Brain microvascular endothelial cell (primary cell): ENCODE data around the gene TMOD1.

Source experiments
- DNase-seq: peaks from one replicate; pipeline ENCODE4 v3.0.0-alpha.2; 2020
- H3K27ac ChIP-seq: fragments of 250-450 bp; sonication (Bioruptor Pico); 2 replicates; pipeline ENCODE4 v1.5.1; 2020; ENCODE audit warnings: mild to moderate bottlenecking, moderate library complexity
- H3K27me3 ChIP-seq: fragments of 250-450 bp; sonication (Bioruptor Pico); replicated peaks from 2 replicates; pipeline ENCODE4 v1.5.1; 2020; ENCODE audit warnings: mild to moderate bottlenecking
- H3K36me3 ChIP-seq: fragments of 250-450 bp; sonication (Bioruptor Pico); replicated peaks from 2 replicates; pipeline ENCODE4 v1.5.1; 2020; ENCODE audit warnings: mild to moderate bottlenecking
- H3K4me3 ChIP-seq: 2 replicates; pipeline ENCODE4 v1.5.1; 2011; ENCODE audit warnings: low read depth, mild to moderate bottlenecking, control low read depth, low read length, moderate library complexity
- in situ Hi-C: cut with HindIII; loops from 2 replicates; pipeline ENCODE4 v1.10.0; 2017; ENCODE audit warnings: low sequenced_read_pairs, low pct_ligation_motif_present
- TF ChIP-seq, protein P1 (sequence below): IDR thresholded peaks from 2 replicates; pipeline ENCODE4 v1.5.1; 2011; ENCODE audit warnings: low read depth, mild to moderate bottlenecking, moderate library complexity, low read length, control low read depth, inconsistent platforms; ENCODE audit errors: missing control alignments

The TMOD1 gene

DNA sequence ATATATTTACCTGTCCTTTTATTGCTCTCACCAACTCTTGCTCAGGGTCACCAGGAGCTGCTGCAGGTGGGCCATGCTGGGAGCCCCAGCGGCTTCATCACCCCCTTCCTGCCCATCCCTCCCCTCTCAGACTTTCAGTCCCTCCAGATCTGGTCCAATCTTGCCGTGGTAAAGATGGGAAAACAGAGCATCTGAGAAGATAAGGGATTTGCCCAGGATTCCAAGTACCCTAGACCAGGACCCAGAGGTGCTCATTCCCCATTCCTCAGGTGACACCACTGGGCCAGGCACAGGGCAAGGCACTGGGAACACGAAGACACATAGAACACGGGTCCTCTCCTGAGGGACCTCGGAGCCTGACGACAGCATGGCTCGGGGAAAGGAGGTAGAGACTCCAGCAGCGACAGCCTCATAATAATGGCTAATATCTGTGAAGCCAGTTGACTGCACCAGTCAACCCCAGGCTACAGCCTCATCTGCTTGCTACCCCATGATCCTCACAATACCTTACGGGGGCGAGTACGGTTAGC, 18.0 kb downstream of the TMOD1 start:
- in situ Hi-C loops, result no loop called here
- H3K27me3 ChIP-seq, result no peaks in the 10 kb centered on the region
- no peak overlapping the region for H3K27ac ChIP-seq

DNA sequence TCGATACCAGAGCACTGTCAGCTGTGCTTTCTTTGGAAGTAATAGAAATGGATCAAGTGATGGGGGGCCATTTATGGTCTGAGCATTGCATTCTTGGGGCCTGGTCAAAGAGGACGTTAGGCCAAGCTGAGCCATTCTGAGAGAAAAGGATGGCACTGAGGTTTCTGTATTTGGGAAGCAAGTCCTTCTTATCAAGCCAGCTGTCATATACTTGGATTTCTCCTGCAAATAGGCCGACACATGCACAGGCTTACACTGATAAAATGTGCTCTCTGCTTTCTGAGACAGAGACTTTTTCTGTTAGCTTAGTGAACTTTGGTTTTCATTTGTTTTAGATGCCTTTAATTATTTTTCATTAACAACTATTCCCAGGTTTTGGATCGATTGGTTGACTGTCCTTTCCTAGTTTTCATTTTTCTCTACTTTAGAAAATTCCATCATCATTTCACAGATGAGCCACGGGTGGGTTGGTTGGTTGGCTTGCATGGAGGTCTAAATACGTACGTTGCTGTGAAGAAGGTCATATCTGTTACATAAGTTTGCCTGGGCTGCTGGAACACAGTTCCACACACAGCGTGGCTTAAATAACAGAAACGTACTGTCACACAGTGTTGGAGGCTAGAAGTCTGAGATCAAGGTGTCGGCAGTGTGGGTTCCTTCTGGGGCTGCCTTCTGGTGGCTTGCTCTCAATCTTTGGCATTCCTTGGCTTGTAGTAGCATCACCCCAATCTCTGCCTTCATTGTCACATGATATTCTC, 20.3 kb downstream of the TMOD1 start:
- no peak for DNase-seq
- no peaks in the 10 kb centered on the region for H3K36me3 ChIP-seq
- H3K27me3 ChIP-seq, result no peaks in the 10 kb centered on the region
- in situ Hi-C loops, result no loop called here
- no peak overlapping the region for H3K4me3 ChIP-seq
- TF ChIP-seq, protein P1, sequence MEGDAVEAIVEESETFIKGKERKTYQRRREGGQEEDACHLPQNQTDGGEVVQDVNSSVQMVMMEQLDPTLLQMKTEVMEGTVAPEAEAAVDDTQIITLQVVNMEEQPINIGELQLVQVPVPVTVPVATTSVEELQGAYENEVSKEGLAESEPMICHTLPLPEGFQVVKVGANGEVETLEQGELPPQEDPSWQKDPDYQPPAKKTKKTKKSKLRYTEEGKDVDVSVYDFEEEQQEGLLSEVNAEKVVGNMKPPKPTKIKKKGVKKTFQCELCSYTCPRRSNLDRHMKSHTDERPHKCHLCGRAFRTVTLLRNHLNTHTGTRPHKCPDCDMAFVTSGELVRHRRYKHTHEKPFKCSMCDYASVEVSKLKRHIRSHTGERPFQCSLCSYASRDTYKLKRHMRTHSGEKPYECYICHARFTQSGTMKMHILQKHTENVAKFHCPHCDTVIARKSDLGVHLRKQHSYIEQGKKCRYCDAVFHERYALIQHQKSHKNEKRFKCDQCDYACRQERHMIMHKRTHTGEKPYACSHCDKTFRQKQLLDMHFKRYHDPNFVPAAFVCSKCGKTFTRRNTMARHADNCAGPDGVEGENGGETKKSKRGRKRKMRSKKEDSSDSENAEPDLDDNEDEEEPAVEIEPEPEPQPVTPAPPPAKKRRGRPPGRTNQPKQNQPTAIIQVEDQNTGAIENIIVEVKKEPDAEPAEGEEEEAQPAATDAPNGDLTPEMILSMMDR, result no peak
- no peak overlapping the region for H3K27ac ChIP-seq

More for the DNA sequence above, 18.0 kb downstream of the TMOD1 start:
- no peak overlapping the region for H3K4me3 ChIP-seq
- H3K36me3 ChIP-seq, result no peaks in the 10 kb centered on the region
- TF ChIP-seq, protein P1, result no peak
- DNase-seq, result no peak

DNA sequence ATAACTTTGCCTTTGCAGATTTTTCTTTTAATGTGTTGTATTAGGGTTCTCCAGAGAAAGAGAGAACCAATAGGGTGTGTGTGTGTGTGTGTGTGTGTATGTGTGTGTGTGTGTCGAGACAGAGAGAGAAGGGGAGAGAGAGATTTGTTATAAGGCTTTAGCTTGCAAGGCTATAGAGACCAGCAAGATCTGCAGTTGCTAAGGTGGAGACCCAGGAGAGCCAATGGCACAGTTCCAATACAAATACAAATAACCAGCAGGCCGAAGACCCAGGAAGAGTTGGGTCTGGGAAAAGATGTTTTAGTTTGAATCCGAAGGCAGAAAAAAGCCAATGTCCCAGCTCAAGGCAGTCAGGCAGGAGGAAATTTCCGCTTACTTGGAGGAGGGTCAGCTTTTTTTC, 23.0 kb downstream of the TMOD1 start:
- no peak for DNase-seq
- H3K4me3 ChIP-seq, result no peak overlapping the region
- no peaks in the 10 kb centered on the region for H3K36me3 ChIP-seq
- TF ChIP-seq, protein P1, result no peak
- in situ Hi-C loops, result no loop called here
- H3K27ac ChIP-seq, result no peak overlapping the region
- H3K27me3 ChIP-seq, result no peaks in the 10 kb centered on the region

DNA sequence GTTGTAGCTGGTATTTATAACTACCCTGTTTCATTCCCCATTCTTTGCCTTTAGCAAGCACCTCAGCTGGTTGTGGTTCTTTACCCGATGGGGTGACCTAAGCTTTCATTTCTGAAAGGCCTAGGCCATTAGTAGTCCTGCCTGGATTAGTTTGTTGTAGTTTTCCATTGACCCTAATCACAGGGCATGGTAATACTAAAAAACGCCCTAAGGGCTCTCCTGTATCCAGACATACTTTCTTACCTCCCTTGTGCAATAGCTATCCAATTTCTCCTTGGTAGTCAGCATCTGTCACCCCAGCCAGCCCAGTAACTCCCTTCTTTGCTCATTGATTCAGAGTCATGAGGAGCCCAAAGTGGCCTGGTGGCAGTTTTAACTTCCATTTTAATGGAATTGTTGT, 24.0 kb downstream of the TMOD1 start:
- DNase-seq, result no peak
- in situ Hi-C loops, result no loop called here
- H3K27ac ChIP-seq, result no peak overlapping the region
- no peak overlapping the region for H3K4me3 ChIP-seq
- H3K27me3 ChIP-seq, result no peaks in the 10 kb centered on the region
- H3K36me3 ChIP-seq, result no peaks in the 10 kb centered on the region
- TF ChIP-seq, protein P1, result no peak

DNA sequence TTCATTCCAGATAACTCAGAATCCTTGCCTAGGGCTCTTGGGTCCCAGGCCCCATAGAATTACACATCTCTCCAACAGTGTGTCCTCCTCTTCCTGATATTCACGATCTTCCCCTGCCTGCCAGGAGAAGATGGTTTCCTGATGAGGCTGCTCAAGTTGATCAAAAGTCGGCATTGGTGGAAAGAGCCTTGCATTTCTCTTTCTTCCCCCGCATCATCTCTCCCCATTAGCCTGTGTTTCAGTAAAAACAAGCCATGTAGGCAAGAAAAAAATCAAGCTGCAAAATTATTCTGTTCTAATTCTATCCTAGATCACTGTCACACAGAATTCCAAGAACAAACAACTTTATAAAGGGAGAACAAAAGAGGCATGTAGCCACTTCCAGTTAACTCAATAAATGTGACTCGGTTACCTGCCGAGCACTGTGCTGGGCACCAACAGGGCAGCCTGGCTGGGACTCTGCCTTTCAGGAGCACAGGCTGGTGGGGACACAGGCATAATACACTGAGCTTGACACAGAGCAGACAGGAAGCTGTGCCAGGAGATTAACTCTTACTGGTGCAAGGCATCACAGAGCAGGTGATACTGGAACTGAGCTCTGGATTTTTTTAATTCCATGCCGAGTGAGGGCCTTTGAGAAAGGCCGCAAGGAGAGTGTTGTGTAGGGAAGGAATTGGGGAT, 25.6 kb downstream of the TMOD1 start:
- no peak overlapping the region for H3K4me3 ChIP-seq
- no peaks in the 10 kb centered on the region for H3K36me3 ChIP-seq
- no peak overlapping the region for H3K27ac ChIP-seq
- no peaks in the 10 kb centered on the region for H3K27me3 ChIP-seq
- DNase-seq, result no peak
- TF ChIP-seq, protein P1, result no peak
- in situ Hi-C loops, result no loop called here
